Measurements from ENCODE around the gene IGF1R.

The IGF1R gene

DNA sequence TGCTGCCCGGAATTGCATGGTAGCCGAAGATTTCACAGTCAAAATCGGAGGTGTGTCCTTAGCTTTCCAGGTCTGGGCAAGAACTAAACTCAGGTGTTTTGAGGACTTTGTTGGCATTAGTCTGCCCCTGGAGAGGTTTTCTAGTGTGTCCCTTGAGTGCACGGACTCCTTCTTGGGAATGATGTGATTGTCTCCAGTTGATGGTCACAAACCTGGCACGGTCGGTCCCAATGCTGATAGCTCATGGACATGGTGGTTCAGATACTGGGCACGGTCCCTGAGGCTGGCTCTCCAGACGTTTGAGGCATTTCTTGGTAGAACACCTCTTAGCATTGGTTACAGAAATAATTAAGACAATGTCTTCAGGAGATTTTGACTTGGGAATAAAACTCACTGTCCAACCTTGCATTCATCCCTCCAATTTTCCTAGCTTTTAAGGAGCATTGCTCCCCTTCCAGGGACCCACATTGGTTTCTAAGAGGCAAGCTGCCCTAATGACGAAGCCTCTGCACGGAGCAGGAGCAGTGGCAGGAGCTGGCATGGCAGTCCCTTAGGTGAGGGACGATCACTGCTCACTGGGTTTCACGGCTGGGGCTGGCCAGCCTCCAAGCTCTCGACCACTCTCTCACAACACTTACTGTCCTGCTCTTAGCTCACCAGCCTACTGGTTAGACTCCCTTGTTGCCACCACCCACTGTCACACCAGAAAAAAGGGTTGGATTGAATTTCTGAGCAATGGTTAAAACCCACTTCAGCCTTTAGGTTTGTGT is 291.2 kb downstream of the IGF1R start:
- H3K27ac ChIP-seq: no peak overlapping the region
- TF ChIP-seq ZFX (IDR thresholded peaks at IDR 0.05): no peak
- TF ChIP-seq, protein P1, sequence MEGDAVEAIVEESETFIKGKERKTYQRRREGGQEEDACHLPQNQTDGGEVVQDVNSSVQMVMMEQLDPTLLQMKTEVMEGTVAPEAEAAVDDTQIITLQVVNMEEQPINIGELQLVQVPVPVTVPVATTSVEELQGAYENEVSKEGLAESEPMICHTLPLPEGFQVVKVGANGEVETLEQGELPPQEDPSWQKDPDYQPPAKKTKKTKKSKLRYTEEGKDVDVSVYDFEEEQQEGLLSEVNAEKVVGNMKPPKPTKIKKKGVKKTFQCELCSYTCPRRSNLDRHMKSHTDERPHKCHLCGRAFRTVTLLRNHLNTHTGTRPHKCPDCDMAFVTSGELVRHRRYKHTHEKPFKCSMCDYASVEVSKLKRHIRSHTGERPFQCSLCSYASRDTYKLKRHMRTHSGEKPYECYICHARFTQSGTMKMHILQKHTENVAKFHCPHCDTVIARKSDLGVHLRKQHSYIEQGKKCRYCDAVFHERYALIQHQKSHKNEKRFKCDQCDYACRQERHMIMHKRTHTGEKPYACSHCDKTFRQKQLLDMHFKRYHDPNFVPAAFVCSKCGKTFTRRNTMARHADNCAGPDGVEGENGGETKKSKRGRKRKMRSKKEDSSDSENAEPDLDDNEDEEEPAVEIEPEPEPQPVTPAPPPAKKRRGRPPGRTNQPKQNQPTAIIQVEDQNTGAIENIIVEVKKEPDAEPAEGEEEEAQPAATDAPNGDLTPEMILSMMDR (conservative IDR thresholded peaks at IDR 0.05): no peak

DNA sequence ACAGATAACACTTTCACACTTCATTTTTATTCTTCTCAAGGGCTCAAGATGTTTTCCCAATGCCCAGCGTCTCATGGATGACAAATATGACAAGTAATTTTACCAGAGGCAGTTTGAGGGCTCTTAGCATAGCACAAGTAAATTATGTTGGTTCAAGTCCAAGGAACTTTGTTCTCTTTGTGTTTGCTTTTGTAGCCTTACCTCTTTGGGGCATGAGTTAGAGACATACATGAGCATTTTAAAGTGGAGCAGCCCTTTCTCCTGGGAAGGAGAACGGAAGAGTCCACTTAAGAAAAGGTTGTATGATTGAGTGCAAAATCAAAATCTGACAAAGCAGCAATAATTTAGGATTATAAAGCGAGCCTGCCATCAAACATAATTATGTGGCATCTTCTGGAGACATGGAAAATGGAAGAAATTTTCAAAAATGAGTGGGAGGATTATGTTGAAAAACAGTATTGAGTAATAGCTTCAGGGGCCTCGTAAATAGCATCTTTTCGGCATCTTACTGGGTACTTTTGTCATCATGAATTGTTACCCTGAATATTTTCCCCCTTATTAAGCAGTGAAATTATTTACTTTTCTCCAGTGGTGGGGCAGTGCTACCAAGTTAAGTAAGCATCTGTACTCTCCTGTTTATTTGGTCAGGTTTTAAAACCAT is 293.4 kb downstream of the IGF1R start:
- H3K27ac ChIP-seq: no peak overlapping the region; the same call in 1 of the 2 replicates
- TF ChIP-seq, protein P1 (conservative IDR thresholded peaks at IDR 0.05): no peak
- TF ChIP-seq ZFX (IDR thresholded peaks at IDR 0.05): no peak

DNA sequence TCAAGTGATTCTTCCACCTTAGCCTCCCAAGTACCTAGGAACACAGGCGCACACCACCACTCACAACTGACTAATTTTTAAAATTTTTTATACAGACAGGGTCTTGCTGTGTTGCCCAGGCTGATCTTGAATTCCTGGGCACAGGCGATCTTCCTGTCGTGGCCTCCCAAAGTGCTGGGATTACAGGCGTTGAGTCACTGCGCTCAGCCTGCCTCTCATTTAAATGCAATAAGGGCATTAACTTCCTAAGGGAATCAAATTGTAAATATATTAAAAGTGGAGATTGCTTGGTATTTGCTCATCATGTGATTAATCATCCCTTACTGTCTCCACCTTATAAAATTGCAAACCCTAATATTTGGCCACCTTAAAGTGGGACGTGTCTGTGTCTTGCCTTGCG is 294.1 kb downstream of the IGF1R start:
- TF ChIP-seq, protein P1 (conservative IDR thresholded peaks at IDR 0.05): no peak
- TF ChIP-seq ZFX (IDR thresholded peaks at IDR 0.05): no peak
- H3K27ac ChIP-seq: peak overlapping the region; percentile 20

DNA sequence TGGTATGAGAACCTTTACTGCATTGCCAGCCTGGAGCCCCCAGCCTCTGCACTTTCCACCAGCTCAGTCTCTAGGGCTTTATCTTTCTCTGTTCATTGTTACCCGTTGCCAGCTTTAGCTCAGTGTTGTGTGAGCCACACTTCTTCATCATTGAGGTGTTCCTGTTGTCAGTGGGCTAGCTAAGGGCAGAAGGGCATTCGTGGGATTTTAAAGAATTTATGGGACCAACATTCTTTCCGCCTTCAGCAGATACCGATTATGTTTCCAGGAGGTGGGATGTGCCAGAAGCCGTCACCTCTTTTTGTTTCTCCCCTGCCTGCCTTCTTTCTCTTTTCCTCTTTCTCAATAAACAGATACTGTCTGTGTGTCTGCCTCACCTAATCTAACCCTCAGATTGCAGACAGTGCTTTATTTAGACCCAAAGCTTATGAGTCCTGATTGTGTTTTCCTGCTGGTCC is 294.7 kb downstream of the IGF1R start:
- TF ChIP-seq, protein P1 (conservative IDR thresholded peaks at IDR 0.05): no peak
- TF ChIP-seq ZFX (IDR thresholded peaks at IDR 0.05): no peak
- H3K27ac ChIP-seq: peak overlapping the region; percentile 20; the same call in 1 of the 2 replicates

DNA sequence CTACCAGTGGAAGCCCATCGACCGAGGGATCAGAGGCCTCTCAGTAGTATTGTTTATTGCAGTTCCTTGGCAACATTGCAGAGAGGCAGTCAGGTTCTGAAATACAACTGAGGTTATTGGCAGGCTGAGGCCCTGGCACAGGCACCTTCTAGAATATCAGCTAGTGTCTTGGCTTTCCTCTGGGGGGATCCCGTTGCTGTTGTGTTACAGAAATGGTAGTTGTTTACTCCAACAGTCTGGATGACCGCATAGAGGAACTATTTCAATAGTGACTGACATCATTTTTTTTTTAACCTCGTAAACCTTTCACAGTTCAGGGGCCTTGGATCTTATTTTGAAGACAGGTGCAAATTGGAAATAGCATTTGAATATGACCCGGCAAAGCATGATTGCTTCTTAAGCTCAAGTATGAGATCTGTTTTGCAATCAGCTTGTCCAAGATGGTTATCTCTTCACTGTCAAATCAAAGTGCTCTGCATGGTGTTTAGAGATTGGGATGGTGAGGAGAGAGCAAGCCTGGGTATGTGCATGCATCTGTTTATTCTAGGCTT is 295.3 kb downstream of the IGF1R start:
- TF ChIP-seq ZFX (IDR thresholded peaks at IDR 0.05): no peak
- TF ChIP-seq, protein P1 (conservative IDR thresholded peaks at IDR 0.05): no peak
- H3K27ac ChIP-seq: no peak overlapping the region

DNA sequence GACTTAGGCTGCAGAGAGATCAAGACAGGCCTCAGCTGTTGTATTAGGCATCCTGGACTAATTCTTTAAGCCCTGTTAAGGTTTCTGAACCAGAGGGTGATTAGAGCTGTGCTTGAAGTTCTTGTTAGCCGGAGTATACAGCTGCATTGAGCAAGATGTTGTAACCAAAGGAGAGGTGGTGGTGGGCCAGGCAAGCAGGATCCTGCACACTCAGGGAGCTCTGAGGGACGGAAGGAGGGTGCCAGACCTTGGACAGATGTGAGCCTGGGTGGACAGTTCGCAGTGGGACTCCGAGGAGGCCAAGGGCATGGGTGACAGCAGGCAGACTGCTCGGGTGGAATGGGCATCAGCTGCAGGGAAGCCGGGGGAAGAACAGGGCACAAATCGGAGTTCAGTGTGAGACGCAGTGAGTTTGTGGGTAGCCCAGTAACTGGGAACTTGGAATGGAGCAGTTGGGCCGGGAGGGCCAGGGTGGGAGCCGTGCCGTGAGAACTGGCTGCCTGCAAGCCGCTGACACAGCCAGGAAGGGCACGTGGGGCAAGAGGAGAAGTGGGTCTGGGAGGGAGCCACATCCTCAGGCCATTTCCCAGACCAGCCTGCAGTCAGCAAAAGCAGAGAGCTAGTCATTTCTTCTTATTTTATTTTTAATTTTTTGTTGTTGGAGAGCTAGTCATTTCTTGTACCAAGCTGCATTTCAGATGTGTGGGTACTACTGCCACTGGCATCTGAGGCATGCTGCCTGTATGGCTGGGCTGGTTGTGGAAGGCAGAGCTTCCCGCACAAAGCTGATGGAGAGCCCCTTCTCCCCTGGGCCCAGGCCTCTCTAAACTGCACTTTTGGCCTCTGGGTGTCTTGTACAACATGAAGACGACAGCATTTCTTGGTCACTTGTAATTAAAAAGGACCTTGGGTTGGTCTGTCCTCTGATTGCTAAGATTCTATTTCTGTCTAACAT is 298.2 kb downstream of the IGF1R start:
- no peak overlapping the region for H3K27ac ChIP-seq

More for the DNA sequence above, 298.2 kb downstream of the IGF1R start:
- TF ChIP-seq, protein P1 (conservative IDR thresholded peaks at IDR 0.05): no peak
- TF ChIP-seq ZFX (IDR thresholded peaks at IDR 0.05): no peak
